Activated CD8-positive, alpha-beta memory T cell treated with anti-CD3 and anti-CD28 coated beads, Interleukin-2, amount 50 U/mL, for 24 hours (primary cell): Measurements from ENCODE around the gene WIF1.

Source experiments
- DNase-seq: peaks from one replicate; pipeline ENCODE4 v3.0.0-alpha.2; 2020; ENCODE audit errors: extremely low read depth

Gene WIF1

GRCh38 chr12:65121049-65121955, at the start of gene WIF1:
TSS of gene WIF1 (minus strand) at chr12:65121305. CDS start at chr12:65121191, 114 bp downstream.
- no peak for DNase-seq

DNA sequence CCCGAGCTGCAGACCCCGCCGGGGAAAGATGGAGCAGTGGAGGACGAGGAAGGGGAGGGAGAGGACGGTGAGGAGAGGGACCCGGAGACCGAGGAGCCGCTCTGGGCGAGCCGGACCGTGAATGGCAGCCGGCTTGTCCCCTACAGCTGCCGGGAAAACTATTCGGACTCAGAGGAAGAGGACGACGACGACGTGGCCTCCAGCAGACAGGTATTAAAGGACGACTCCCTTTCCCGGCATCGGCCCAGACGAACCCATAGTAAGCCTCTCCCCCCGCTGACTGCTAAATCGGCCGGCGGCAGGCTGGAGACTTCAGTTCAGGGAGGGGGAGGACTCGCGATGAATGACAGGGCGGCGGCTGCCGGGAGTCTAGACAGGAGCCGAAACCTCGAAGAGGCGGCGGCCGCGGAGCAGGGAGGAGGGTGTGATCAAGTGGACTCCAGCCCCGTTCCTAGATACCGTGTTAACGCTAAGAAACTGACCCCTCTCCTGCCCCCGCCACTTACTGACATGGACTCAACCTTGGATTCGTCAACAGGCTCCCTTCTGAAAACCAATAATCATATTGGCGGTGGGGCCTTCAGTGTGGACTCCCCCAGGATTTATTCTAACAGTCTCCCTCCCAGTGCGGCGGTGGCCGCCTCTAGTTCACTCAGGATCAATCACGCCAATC, 49.2 kb upstream of the WIF1 start:
- no peak for DNase-seq

DNA sequence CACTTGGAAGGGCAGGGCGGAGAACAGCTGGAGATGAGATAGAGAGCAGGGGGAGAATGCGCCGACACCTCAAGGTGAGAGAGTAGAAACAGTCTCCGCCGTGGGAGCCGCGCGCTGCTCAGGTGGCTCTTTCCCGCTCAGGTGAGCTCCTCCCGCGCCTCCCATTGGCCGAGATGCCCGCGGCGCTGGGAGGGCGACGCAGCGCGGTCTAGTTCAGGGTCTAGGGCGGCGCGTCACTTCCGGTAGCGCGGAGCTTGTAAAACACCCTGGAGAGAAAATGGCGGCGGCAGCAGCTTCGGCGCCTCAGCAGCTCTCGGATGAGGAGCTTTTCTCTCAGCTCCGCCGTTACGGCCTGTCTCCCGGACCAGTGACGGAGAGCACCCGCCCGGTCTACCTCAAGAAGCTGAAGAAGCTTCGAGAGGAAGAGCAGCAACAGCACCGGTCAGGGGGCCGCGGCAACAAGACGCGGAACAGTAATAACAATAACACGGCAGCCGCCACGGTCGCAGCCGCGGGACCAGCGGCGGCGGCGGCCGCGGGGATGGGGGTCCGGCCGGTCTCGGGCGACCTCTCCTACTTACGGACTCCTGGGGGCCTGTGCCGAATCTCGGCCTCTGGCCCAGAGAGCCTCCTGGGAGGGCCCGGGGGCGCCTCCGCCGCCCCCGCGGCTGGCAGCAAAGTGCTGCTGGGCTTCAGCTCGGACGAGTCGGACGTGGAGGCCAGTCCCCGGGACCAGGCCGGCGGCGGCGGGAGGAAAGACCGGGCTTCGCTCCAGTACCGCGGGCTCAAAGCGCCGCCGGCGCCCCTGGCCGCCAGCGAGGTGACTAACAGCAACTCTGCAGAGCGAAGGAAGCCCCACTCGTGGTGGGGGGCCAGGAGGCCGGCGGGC, 48.5 kb upstream of the WIF1 start, which contains the start of gene LEMD3:
Gene LEMD3 (plus strand): TSS at position 264 of the 889 bp plus-strand sequence. CDS start 14 bp downstream, at position 278.
- DNase-seq, result peak; percentile 83

GRCh38 chr12:65168681-65169319, 47.7 kb upstream of the WIF1 start:
- DNase-seq, result no peak

DNA sequence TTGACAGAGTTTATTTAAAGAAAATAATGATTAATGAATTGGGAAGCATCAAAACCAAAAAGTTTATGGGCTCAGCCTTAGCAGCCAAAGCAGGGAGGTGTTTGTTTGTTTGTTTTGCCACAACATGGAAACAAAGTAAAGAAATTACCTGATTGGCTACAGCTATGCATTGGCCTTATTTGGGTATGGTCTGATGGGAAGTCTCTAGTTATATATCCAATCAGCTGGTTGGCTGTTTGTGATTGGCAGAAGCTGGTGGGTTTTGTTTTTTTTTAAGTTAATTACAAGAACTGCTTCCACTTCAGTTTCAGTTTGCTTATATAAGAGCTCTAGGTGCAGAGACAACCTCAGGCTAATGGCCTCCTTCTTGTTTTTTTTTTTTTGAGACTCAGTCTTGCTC, 43.7 kb upstream of the WIF1 start:
- no peak for DNase-seq

DNA sequence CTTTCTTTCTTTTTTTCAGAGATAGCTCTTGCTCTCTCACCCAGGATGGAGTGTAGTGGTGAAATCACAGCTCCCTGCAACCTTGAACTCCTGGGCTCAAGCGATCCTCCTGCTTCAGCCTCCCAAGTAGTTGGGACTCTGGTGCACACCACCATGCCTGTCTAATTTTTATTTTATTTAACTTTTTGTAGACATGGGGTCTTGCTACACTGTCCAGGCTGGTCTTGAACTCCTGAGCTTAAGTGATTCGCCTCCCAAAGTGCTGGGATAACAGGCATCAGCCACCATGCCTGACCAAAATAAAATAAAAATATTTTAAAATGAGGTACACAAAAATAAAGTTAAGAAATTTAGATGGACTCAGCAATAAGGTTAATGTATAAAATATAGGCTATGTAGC, 43.1 kb upstream of the WIF1 start:
- no peak for DNase-seq

- DNase-seq, result no peak
Observed at GRCh38 chr12:65162609-65163008, 41.5 kb upstream of the WIF1 start.

- no peak for DNase-seq
Observed at GRCh38 chr12:65157091-65157490, 36.0 kb upstream of the WIF1 start.

- no peak for DNase-seq
Observed at GRCh38 chr12:65156366-65156841, 35.3 kb upstream of the WIF1 start.

- no peak for DNase-seq
Observed at GRCh38 chr12:65155784-65156183, 34.7 kb upstream of the WIF1 start.

- no peak for DNase-seq
Observed at GRCh38 chr12:65152596-65152995, 31.5 kb upstream of the WIF1 start.

- DNase-seq, result no peak
Observed at GRCh38 chr12:65152012-65152411, 30.9 kb upstream of the WIF1 start.

DNA sequence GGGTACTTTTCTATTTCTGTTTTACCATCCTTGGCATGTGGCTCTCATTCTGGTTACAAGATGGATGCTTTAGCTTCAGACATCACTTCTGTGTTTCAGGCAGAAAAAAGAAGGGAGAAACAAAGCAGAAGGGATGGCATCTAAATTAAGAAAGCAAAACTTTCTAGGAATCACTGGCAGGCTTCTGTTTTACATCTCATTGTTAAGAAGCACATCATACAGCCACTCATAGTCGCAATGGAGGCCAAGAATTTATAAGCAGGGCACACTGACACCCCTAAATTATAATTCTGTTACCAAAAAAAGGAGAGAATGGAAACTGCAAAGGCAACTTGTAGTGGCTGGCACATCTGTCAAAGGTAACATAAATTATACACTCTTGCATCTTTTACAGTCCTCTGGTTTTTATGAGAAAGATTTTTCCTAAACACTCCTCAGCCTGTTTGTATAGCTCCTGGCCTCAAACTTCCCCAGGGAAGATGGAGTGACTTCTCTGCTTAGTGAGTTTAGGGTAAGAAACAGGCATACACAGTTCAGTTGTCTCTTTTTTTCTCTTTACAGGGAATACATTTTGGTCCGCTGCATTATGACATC, 26.3 kb upstream of the WIF1 start:
- no peak for DNase-seq

DNA sequence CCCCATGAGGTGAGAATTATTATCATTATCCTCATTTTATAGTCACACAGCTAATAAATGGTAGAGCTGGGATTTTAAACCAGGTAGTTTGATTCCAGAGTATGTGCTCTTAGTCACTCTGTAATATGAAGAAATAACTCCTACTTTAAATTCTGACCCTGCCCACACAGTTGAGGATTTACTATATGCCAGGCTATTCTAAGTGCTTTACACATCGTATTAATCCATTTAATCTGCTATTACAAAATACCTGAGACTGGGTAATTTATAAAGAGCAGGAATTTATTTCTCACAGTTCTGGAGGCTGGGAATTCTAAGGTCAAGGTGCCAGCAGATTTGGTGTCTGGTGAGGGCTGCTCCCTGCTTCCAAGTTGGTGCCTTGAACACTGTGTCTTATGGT, 19.6 kb upstream of the WIF1 start:
- DNase-seq, result no peak

- DNase-seq, result no peak
Observed at GRCh38 chr12:65139389-65139788, 18.3 kb upstream of the WIF1 start.

DNA sequence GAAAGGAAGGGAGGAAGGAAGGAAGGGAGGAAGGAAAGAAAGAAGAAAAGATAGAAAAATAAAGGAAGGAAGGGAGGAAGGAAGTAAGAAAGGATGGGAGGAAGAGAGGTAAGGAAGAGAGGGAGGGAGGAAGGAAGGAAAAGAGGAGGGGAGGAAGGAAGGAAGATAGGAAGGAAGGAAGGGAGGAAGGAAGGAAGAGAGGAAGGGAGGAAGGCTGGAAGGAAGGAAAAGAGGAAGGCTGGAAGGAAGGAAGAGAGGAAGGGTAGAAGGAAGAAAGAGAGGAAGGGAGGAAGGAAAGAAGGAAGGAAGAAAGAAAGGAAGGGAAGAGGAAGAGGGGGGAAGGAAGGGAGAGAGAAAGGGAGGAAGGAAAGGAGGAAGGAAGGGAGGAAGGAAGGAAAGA, 12.8 kb upstream of the WIF1 start:
- DNase-seq, result no peak

DNA sequence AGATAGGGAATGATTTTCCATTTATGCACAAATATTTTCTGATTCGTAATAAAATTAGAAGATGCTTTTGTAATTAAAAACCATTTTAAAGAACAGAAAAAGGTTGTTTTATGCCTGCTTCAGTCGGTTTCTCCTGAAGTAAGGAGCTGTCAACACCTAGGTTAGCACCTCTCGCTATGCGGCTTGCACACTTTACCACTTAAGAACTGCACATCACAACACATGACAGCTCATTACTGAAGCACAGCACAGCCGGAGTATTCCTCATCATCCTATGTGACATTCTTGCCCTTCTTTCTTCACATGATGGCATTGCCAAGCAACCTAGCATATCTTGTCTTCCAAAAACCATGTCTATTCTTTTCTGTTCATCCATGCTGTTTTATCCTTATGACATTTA, 5.4 kb upstream of the WIF1 start:
- no peak for DNase-seq

- no peak for DNase-seq
Observed at GRCh38 chr12:65125975-65126374, 4.9 kb upstream of the WIF1 start.

DNA sequence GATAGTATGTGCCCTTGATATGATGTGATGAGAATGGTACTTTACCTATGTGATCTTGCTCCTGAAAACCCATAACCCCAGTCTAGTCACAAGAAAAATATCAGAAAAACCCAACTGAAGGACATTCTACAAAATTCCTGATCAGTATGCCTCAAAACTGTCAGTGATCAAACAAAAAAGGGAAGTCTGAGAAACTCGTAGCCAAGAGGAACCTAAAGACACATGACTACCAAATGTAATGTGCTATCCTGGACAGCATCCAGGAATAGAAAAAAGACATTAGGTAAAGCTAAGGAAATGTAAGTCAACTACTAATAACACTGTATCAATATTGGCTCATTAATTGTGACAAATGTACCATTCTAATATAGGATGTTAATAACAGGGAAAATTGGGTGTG, 4.1 kb upstream of the WIF1 start:
- no peak for DNase-seq

DNA sequence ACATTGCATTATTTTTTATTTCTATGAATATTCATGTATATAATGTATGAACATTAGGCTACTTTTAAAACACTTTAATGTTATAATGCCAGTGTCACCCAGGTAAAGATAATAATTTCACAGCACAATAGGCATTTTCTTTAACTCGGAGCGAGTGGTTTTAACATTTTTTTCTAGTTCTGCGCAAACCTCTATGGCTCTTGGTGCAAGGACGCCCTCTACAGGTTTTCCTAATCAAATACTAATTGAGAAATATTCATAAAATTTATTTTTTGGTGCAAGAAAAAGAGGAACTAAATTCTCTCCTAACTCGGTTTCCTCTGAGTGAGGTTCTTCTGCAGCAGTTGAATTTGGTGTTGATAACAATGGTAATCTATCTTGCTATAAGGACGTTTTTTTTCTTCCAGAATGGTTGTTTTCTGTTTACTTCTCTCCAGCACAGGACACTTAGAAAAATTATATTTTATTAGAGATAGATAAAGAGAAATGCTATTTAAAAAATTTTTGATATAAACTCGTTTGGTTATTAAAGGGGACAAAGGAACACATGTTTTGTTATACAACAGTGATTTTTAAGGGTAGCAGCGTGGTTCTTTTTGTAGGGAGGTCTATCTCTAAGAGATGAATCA, 2.4 kb upstream of the WIF1 start:
- DNase-seq, result no peak

DNA sequence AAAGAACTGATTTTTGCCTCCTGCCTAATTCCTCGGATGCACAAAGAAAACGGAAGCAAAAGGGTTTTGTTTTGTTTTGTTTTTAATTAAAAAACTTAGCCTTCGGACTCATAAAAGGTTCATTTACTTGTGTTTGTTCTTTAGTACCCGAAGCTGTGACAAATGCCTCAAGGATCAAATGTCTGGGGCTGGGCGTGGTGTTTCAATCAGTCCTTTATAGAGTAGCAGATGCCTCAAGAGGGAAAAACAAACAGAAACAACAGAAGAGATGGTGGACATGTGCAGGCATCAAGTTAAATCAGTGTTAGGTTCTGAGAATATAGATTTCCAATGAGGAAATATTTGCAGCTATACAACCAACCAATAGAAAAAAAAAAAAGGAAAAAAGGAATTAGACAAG, 1.6 kb upstream of the WIF1 start:
- no peak for DNase-seq
